Activated naive CD8-positive, alpha-beta T cell treated with anti-CD3 and anti-CD28 coated beads, Interleukin-2, amount 50 U/mL, for 16 hours (primary cell): ENCODE data around the gene KXD1.
"Not testable (repeated sequence)": the region's sequence is repeated elsewhere in the genome, so short reads cannot be mapped to it uniquely, and the experiment has no call there.

Source experiments
- DNase-seq: peaks from one replicate; pipeline ENCODE4 v3.0.0-alpha.2; 2020; ENCODE audit warnings: low read depth, low spot score

Gene KXD1

GRCh38 chr19:18536475-18536874 lies 21.2 kb upstream of the KXD1 start:
- DNase-seq, result no peak

DNA sequence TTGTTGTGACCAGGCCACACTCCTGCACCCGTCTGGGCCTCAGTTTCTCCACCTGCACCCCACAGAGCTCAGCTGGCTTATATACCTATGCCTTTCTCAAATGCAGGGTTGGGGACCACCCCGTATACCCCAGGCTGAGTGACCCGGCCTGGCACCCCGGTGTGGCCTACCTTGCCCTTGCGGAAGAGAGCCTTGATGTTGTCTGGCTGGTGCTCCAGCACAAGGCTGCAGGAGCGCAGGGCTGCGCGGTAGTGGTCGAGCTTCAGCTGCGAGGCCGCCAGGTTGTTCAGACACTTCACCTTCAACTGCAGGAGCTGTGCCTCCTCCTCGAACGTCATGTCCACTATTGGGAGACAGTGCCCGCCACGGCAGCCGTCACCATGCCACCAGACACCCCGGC lies 20.2 kb upstream of the KXD1 start:
- no peak for DNase-seq

DNA sequence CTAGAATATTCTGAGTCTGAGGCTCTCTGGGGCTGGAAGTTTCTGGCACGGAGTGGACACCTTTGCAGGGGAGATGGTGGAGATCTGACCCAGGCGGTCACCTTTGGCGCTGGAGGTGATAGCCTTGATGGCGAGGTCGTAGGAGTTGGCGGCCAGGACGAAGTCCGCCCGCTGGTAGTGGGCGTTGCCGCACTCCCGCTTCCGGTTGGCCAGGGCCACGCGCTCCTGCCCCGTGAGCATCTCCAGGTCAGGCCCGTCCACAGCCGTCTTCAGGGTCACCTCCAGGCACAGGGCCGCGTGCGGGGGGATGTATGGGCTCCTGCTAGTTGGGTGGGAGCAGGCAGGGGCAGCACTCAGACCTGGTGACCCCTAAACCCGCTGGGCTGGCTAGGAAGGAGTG lies 19.6 kb upstream of the KXD1 start:
- DNase-seq, result no peak

DNA sequence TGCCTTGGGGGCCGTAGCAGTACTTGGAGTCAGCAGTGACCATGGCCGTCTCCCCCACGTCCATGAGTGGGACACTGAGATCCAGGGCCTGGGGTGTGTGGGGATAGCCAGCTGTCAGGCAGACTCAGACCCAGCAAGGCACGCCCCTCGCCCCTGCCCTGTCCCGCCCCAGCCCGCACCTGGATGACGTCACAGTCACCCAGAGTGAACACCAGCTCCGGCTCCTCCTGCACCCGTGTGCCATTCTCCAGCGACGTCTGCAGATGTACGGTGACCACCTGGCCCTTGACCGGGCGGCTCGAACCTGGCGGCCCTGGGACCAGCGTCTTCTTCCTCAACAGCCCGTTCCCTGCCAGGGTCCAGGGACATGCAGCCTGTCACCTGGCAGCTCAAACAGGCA lies 18.3 kb upstream of the KXD1 start:
- DNase-seq, result no peak

DNA sequence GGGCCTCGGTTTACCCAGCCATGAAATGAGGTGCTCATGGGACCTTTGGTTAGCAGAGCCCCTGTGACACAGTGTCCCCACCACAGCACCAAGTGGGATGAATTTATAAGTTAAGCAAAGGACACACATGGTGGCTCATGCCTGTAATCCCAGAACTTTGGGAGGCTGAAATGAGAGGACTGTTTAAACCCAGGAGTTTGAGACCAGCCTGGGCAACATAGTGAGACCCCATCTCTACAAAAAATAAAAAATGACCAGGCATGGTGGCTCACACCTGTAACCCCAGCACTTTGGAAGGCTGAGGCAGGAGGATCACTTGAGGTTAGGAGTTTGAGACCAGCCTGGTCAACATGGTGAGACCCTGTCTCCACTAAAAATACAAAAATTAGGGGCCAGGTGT lies 17.5 kb upstream of the KXD1 start:
- DNase-seq, result not testable (repeated sequence)

DNA sequence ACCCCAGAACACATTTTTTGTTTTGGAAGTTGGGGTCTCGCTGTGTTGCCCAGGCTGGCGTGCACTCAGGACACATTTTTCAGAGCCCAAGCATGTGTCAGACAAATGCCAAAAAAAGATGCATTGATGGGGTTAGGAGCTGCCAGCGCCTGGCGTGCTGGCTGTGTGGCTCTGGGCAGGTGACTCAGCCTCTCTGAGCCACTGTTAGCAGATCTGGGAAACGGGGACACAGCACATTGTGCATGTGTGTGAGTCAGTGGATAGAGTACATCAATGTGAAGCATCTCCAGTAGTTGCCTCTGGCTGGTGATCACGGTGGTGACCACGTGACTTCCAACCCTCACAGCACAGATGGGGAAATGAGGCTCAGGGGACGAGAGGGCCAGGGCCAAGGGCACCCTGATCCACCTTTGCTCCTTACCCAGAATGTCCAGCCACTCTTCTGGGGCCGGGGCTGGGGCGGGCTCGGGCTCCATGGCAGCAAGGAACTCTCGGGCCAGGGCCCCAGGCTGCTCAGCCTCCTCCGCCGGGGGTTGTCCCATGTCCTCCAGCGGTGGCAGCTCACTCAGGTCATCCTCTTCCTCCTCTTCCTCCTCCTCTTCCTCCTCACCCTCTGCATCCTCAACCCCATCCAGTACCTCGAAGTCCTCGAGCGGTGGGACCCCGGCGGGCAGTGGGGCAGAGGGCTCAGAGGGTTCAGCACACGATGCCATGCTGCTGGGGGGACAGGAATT lies 16.2 kb upstream of the KXD1 start:
- DNase-seq, result no peak

GRCh38 chr19:18541992-18542940 lies 15.4 kb upstream of the KXD1 start:
- no peak for DNase-seq

DNA sequence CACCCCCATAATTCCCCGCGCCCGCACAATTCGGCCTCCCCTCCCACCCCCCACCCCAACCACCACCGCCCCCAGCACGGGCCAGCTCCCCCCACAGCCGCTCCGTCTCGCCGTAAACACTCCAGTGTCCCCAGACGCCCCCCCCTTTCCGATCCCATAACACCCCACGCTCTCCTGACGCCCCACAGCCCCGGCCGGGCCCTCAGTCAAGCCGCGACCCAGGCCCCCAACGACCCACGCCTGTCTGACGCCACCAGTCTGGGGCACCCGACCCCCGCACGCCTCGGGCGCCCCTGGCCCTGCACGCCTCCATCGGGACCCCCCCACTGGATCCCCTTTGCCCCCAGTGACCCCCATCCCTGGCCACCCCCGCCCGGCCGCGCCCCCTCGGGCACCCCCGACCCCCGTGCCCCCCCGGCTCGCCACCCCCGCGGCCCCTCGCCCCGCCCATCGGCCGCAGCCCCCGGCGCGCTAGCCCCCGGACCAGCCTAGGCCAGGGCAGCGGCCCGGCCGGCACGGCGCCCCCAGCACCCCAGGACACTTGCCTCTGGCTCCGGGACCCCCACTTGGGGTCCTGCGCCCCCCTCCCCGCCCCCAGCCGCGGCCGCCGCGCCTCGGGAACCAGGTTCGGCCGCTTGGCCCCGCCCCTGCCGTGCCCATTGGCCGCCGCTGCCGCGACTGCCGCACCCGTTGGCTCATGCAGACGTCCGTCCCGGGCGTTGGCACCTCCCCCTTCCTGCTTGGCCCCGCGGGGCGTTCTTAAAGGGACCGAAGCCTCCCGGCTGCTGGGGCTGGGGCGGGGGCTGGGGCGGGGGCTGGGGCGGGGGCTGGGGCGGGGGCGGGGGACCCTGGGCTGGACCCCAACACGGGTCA lies 14.5 kb upstream of the KXD1 start, which contains the start of gene FKBP8:
FKBP8 (minus strand) TSS at position 633 of the 873 bp plus-strand sequence. CDS start 1,603 bp downstream, outside the sequence.
- peak; percentile 91 for DNase-seq

DNA sequence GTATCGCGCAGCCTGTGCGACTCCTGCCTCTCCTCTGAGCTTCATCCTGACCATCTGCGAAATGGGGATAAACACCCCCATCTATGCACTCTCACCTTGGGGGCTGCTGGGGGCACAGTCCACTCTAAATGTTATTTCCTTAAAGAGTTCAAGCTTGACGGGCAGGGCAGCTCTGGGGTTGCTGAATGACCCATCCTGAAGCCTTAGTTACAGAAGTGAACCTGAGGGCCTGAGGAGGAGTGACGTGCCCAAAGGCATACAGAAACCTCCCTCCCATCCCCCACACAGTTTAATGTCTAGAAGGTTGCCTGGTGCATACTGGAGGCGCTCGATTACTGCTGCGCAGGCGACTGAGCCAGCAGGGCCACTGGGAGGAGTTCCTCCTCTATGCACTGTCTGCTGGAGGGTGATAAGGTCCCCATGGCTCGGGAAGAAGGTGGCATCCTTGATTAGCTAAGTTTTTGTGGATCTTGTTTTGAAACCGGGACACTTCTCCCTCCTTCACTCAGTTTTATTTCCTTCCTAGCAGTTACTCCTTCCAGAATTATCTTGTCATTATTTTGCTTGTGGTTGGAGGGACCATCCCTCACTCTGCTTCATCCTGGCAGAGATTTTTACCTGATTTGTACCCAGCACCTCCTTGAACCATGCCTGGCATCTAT lies 13.7 kb upstream of the KXD1 start:
- no peak for DNase-seq

GRCh38 chr19:18551631-18552030 lies 6.0 kb upstream of the KXD1 start:
- no peak for DNase-seq

DNA sequence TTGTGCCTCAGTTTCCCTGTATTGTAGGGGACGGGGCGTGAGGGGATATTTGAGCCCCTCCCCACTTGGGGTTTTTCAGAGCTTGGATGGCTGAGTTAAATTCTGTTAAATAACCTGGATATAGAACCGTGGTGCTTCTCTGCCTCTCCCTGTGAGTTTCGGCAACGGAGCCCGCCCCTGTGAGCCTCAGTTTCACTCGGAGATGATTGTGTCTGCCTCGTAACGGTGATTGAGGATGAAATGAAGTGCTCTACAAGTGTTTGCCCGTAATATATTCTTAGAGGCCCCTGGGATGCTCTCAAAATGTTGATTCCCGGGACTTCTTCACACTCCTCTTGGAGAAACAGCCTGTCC lies 509 bp downstream of the KXD1 start:
- DNase-seq, result no peak

DNA sequence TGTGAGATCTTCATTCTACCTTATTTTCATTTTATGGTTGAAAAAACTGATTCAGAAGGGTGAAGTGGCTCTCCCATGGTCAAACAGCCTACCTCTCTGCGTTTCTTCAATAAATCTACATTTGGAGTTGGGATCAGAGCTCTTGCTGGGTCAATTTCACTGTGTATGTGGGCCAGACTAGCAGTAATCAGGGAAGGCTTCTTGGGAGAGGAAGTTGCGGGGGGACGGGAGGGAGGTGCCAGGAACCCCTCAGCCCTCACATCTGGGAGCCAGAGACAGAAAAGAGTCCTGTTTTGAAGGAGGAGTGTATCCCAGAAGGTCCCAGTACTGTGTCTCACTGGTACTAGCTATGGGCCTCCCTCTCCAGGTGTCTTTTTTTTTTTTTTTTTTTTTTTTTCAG lies 934 bp downstream of the KXD1 start:
- DNase-seq, result no peak

DNA sequence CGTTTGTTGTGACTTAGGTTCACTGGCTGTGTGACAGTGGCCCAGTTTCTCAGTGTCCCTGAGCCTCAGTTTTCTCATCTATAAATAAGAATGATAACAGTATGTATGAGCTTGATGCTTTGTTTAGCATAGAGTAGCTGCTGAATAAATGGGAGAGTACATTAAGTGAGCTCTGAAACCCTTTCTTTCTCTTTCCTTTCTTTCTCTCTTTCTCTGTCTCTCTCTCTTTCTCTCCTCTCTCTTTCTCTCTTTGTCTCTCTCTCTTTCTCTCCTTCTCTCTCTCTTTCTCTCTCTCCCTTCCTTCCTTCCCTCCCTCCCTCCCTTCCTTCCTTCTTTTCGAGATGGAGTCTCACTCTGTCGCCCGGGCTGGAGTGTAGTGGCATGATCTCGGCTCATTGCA lies 2.0 kb downstream of the KXD1 start:
- no peak for DNase-seq

DNA sequence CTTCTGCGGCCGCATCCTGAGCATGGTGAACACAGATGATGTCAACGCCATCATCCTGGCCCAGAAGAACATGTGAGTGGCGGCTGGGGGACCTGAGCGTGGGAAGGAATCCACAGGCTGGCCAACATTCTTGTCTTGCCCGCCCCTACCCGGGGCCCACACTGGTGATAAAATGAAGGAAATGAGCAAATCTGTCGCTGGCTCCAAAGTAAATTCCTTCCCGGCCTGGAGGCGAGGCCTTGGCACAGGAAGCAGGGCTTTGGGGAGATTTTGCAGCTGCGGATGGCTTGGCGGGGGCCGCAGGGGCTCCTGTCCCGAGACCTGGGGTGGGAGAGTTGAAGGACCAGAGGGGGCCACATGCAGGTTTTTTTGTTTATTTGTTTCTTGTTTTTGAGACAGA lies 4.4 kb downstream of the KXD1 start:
- DNase-seq, result no peak

GRCh38 chr19:18566953-18567352 lies 9.3 kb downstream of the KXD1 start:
- DNase-seq, result no peak

DNA sequence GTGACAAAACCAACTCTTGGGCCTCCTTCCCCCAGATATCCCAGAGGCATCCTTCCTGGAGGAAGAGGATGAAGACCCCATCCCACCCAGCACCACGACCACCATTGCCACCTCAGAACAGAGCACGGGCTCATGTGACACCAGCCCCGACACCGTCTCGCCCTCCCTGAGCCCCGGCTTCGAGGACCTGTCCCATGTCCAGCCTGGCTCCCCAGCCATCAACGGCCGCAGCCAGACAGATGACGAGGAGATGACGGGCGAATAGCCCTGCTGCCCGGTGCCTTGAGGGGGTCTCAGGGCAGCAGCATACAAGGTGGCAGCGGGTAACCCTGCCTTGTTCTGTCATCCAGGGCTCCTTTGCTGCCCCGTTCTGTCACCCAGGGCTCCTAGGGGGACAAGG lies 10.7 kb downstream of the KXD1 start:
- no peak for DNase-seq

- peak; percentile 97 for DNase-seq
Measured at GRCh38 chr19:18571564-18572344, 14.1 kb downstream of the KXD1 start, which contains the start of gene UBA52. UBA52 (plus strand) TSS chr19:18571857; CDS start chr19:18573301, 1,444 bp downstream.

GRCh38 chr19:18574691-18575291 lies 17.1 kb downstream of the KXD1 start:
- DNase-seq, result no peak

- DNase-seq, result no peak
Measured at GRCh38 chr19:18576383-18576782, 18.7 kb downstream of the KXD1 start.

- DNase-seq, result no peak
Measured at GRCh38 chr19:18577365-18577914, 19.8 kb downstream of the KXD1 start.
